COR-L47 (cell line): ENCODE measurements around the gene CPT1A.

ENCODE experiments used
- DNase-seq: peaks from one replicate; lab custom pipeline; 2025; lab: John Stamatoyannopoulos, UW

Gene CPT1A

GRCh38 chr11:68831124-68831523 is 10.6 kb downstream of the CPT1A start:
- no peak for DNase-seq

DNA sequence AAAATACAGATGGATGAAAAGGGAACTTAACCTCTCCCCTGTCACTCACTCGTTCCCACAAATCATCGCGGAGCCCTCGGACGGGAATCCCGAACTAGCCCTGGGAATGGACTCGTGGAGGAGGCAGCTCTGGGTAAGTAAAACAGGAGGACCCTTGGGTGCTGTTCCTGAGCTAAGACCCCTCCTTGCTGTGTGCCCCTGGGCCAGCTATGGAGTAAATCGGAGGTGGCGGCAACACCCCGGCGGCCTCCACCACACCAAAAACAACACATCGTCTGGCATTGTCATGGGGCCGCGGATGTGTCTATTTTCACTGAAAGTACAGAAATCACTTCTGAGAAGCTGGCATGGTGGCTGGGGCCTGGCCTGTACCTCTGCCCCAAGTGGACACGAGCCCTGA is 12.1 kb downstream of the CPT1A start:
- no peak for DNase-seq

GRCh38 chr11:68828957-68829356 is 12.8 kb downstream of the CPT1A start:
- DNase-seq, result no peak

DNA sequence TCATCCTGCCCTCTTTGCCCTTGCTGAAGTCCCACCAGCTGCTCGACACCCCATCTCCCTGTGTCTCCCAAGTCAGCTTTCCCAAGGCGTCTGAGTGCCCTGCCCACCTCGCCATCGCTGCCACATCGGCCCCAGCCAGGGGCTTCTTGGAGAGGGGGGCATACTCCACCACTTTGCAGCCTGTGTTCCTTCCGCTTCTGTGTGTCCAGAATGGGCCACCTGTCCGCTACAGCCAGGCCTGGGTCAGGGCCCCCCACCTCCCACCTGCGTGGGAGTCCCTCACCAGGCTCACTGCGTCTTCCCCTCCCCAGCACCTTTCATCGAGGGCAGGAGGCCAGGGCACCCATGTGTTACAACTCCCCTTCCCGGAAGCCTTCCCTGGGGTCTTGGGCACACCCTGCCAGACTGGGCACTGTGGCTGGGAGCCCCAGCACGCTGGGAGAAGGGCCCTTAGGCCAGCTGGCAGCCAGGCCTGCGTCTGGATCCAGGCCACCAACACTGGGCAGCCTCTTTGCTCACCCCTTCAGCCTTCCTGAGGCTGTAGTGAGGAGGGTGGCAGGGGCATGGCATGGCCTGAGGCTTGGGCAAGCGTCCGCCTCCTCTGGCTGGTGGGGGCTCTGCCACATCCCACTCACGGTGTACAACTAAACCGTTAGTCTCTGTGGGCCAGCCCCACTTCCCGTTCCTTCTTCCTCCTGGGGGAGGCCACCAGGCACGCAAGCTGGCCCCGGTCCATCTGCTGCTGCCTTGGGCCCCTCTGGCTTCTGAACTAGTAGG is 13.4 kb downstream of the CPT1A start:
- DNase-seq, result no peak

DNA sequence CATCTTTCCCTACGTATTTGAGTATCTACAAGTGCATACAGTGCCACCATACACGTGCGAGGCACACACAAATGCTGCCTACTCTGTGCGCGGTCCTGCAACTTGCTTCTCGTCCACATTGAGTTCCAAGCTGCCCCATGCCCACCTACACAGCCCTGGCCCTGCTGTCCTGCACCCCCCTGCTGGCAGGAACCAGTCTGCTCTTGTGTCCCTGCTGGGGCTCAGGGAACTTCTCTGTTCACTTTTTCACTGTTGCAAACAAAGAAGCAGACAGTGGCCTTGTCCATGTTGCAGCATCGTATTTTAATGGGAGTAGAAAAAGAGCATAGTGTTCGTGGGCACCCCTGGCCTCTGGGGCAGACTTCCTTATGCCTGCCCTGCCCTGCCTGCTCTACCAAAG is 14.0 kb downstream of the CPT1A start:
- DNase-seq, result no peak

DNA sequence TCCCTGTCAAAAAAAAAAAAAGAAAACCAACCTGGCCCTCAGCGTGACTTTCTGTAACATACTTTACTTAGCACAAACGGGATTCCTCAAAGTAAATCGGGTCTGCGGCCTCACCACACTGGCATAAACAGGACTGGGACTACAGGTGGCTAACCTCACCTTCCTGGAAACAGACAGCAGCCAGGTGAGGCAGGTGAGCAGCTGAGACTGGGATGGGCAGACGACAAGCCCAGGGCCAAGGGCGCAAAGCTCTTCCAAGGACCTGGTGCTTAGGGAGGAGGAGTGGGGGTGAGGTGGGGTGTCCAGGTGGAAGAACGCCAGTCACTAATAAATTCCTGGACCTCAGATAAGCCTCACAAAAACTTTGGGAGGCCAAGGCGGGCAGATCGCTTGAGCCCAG is 15.0 kb downstream of the CPT1A start:
- no peak for DNase-seq

DNA sequence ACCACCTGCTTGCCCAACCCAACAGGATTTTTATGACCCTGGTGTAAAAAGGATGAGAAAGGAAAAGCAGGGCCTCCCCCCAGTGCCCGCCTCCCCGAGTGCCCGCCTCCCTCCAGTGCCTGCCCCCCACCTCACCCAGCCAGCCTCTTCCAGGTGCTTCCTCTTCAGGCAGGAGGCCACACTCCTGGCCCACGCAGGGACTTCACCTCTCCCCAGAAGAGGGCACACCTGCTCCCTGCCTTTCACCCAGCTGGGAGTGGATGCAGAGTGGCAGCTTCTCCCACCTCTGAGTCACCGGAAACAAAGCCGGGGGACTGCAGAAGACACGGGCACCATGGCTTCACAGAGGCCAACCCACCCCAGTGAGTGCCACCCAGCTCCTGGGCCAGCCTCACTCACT is 16.1 kb downstream of the CPT1A start:
- DNase-seq, result no peak

DNA sequence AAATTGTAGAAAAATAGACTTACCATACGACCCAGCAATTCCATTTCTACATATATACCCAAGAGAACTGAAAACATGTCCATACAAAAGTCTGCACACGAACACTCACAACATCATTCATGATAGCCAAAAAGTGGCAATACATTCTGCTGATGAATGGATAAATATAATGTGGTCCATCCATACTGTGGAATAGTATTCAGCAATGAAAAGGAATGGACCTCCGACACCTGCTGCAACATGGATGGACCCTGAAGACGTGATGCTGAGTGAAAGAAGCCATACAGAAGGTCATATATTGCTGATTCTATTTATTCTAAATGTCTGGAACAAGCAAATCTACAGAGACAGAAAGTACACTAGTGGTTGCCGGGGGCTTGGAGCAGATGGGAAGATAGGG is 19.2 kb downstream of the CPT1A start:
- DNase-seq, result no peak

- no peak for DNase-seq
Measured at GRCh38 chr11:68821670-68822069, 20.0 kb downstream of the CPT1A start.

GRCh38 chr11:68819362-68819761 is 22.4 kb downstream of the CPT1A start:
- DNase-seq, result no peak

GRCh38 chr11:68818181-68818580 is 23.5 kb downstream of the CPT1A start:
- DNase-seq, result no peak

DNA sequence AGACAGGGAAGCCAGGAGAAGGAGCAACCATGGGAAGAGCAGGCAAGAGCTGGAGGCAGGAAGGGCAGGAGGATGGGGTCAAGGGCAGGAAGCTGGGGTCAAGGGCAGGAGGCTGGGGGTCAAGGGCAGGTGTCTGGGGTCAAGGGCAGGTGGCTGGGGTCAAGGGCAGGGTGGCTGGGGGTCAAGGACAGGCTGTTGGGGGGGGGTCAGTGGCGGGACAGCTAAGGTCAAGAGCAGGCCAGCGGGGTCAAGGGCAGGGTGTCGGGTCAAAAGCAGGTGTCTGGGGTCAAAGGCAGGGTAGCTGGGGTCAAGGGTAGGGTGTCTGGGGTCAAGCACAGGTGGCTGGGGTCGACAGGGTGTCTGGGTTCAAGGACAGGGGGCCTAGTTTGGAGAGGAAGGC is 24.2 kb downstream of the CPT1A start:
- DNase-seq, result no peak

DNA sequence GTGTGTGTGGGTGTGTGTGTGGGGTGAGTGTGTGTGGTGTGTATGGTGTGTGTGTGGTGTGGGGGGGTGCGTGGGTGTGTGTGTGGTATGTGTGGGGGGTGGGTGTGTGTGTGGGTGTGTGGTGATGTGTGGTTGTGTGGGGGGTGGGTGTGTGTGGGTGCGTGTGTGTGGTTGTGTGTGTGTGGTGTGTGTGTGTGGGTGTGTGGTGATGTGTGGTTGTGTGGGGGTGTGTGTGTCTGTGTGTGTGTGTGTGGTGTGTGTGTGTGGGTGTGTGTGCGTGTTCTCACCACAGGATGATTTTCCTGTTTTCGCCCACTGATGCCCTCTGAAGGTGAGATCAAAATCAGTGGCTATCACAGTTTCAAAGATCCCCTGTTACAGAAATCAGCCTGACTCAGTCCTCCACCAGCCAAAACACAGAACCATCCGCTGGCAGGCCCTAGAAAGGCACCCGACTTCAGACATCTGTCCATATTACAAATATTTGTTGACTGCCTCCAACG is 24.7 kb downstream of the CPT1A start:
- DNase-seq, result no peak

GRCh38 chr11:68816251-68816776 is 25.4 kb downstream of the CPT1A start:
- no peak for DNase-seq

GRCh38 chr11:68813773-68814172 is 27.9 kb downstream of the CPT1A start:
- no peak for DNase-seq

DNA sequence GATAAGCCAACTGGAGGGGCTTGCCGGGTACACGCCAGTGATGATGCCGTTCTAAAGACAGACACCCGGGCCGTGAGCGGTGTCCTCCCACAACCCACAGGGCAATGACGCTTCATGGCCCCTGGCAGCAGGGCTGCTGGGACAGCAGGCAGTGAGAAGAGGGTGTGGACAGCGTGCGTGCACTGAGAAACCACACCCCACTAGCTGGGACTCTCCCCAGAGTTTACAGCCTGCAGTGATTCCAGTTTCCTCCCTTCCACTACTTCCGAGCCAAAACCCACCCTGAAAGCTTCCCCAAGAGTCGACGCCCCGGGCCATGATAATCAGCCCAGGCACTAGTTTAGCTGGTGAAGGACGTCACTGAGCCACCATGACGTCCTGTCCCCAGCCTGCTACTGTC is 29.2 kb downstream of the CPT1A start:
- DNase-seq, result no peak

GRCh38 chr11:68810164-68810563 is 31.6 kb downstream of the CPT1A start:
- DNase-seq, result no peak

GRCh38 chr11:68809506-68809905 is 32.2 kb downstream of the CPT1A start:
- no peak for DNase-seq

DNA sequence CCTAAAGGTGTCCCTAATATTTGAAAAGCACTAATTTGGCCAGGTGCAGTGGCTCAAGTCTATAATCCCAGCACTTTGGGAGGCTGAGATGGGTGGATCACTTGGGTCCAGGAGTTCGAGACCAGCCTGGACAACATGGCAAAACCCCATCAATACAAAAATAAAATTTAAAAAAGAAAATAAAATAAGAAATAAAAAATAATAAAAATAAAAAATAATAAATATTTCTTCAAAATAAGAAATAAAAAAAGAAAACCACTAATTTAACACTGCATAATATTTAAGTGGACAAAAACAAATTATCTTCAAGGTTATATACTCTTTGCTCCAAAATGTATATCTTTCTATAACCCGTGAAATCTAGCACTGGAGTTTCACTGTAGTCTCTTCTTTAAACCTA is 32.9 kb downstream of the CPT1A start:
- no peak for DNase-seq

- no peak for DNase-seq
Measured at GRCh38 chr11:68806931-68807844, 34.5 kb downstream of the CPT1A start.

GRCh38 chr11:68804786-68805185 is 36.9 kb downstream of the CPT1A start:
- no peak for DNase-seq

- DNase-seq, result no peak
Measured at GRCh38 chr11:68803766-68804165, 38.0 kb downstream of the CPT1A start.
